ENCODE measurements around the gene PPARG. TPM values are rescaled to one million over a fixed set of nuclear protein-coding genes. Genes with fewer than 3 reads are reported as not detected.

Gene PPARG
- total and polyA plus RNA-seq, 8 donors: 3.3 to 52.0 (median 5.4) TPM

GRCh38 chr3:12375572-12375971 lies 86.7 kb downstream of the PPARG start:
- Histone ChIP-seq H3K9me3 (no peaks in the 10 kb centered on the region), H3K27ac (no peak overlapping the region), H3K36me3 (no peaks in the 10 kb centered on the region), H3K4me3 (no peak overlapping the region), H3K4me1 (peaks cover 0 to 7% of the 10 kb centered on the region in 2 donors), H3K27me3 (peaks cover 0 to 14% of the 10 kb centered on the region in 2 donors)
- intact Hi-C loops (cut with DNase I): no loop called here
- no peak for DNase-seq
- no peak for TF ChIP-seq CTCF (IDR thresholded peaks at IDR 0.05)
- ATAC-seq: no peak

- no peak for TF ChIP-seq CTCF (IDR thresholded peaks at IDR 0.05)
- H3K27me3 ChIP-seq: peaks cover 0 to 8% of the 10 kb centered on the region in 2 donors
- H3K4me3 ChIP-seq: no peak overlapping the region
- no peaks in the 10 kb centered on the region for H3K4me1 ChIP-seq
- ATAC-seq (no peak), DNase-seq (no peak)
- intact Hi-C loops (cut with DNase I): no loop called here
- H3K27ac ChIP-seq: no peak overlapping the region
- H3K9me3 ChIP-seq: no peaks in the 10 kb centered on the region
- H3K36me3 ChIP-seq: peaks cover 0 to 18% of the 10 kb centered on the region in 2 donors
Observed at GRCh38 chr3:12379640-12380429, 91.0 kb downstream of the PPARG start.

GRCh38 chr3:12380461-12380860 lies 91.6 kb downstream of the PPARG start:
- Histone ChIP-seq H3K27ac (no peak overlapping the region), H3K9me3 (no peaks in the 10 kb centered on the region), H3K36me3 (peaks cover 0 to 18% of the 10 kb centered on the region in 2 donors), H3K27me3 (peaks cover 0 to 8% of the 10 kb centered on the region in 2 donors), H3K4me3 (no peak overlapping the region), H3K4me1 (no peaks in the 10 kb centered on the region)
- intact Hi-C loops (cut with DNase I): no loop called here
- DNase-seq: no peak
- no peak for TF ChIP-seq CTCF (IDR thresholded peaks at IDR 0.05)
- ATAC-seq: no peak

- no peak for ATAC-seq
- intact Hi-C loops (cut with DNase I): no loop called here
- peaks cover 0 to under 1% of the 10 kb centered on the region in 2 donors for H3K27me3 ChIP-seq
- H3K4me3 ChIP-seq: no peak overlapping the region
- H3K27ac ChIP-seq: no peak overlapping the region
- DNase-seq: no peak
- no peak for TF ChIP-seq CTCF (IDR thresholded peaks at IDR 0.05)
- H3K4me1 ChIP-seq: no peaks in the 10 kb centered on the region
- H3K9me3 ChIP-seq: no peaks in the 10 kb centered on the region
- H3K36me3 ChIP-seq: peaks cover 0 to 18% of the 10 kb centered on the region in 2 donors
Observed at GRCh38 chr3:12381199-12381598, 92.3 kb downstream of the PPARG start.

- no peak for ATAC-seq
- Histone ChIP-seq H3K4me1 (no peaks in the 10 kb centered on the region), H3K27me3 (no peaks in the 10 kb centered on the region), H3K27ac (no peak overlapping the region), H3K9me3 (no peaks in the 10 kb centered on the region), H3K4me3 (no peak overlapping the region), H3K36me3 (peaks cover 0 to 18% of the 10 kb centered on the region in 2 donors)
- no peak for TF ChIP-seq CTCF (IDR thresholded peaks at IDR 0.05)
- no peak for DNase-seq
- intact Hi-C loops (cut with DNase I): no loop called here
Observed at GRCh38 chr3:12383218-12383617, 94.3 kb downstream of the PPARG start.
